Measurements from ENCODE around the gene CCDC30. TPM values are rescaled to one million over a fixed set of nuclear protein-coding genes. Genes with fewer than 3 reads are reported as not detected.
"Not testable (repeated sequence)": the region's sequence is repeated elsewhere in the genome, so short reads cannot be mapped to it uniquely, and the experiment has no call there.

CCDC30 gene
- total and polyA plus RNA-seq, 9 donors, result 3.8 to 11.7 (median 6.7) TPM

DNA sequence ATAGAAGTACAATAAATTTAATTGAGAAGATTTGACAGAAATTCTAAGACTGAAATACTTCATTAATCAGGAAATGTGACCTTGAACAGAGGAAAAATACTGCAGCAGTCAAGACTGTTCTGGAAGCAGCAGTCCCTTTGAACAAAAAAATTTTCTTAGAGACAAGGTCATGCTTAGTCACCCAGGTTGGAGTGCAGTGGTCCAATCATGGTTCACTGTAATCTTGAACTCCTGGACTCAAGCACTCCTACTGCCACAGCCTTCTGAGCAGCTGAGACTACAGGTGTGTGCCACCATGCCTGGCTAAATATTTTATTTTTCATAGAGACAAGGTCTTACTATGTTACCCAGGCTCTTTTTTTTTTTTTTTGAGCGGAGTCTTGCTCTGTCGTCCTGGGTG lies 1.9 kb upstream of the CCDC30 start:
- H3K27me3 ChIP-seq, result no peaks in the 10 kb centered on the region
- DNase-seq, result no peak
- H3K36me3 ChIP-seq, result no peaks in the 10 kb centered on the region
- H3K4me1 ChIP-seq (ENCODE audit: insufficient read depth), result peaks cover 11% of the 10 kb centered on the region
- H3K9me3 ChIP-seq, result no peaks in the 10 kb centered on the region
- 73 to 78% (median 74%) methylated on average over 2 of the region's 2 CpGs for WGBS, 3 donors
- intact Hi-C loops (cut with DNase I), result no loop called here
- no peak overlapping the region for H3K27ac ChIP-seq
- H3K4me3 ChIP-seq, result no peak overlapping the region
- TF ChIP-seq POLR2A (IDR thresholded peaks at IDR 0.05) (no peak), EP300 (IDR thresholded peaks at IDR 0.05) (no peak)
- TF ChIP-seq, protein P1, sequence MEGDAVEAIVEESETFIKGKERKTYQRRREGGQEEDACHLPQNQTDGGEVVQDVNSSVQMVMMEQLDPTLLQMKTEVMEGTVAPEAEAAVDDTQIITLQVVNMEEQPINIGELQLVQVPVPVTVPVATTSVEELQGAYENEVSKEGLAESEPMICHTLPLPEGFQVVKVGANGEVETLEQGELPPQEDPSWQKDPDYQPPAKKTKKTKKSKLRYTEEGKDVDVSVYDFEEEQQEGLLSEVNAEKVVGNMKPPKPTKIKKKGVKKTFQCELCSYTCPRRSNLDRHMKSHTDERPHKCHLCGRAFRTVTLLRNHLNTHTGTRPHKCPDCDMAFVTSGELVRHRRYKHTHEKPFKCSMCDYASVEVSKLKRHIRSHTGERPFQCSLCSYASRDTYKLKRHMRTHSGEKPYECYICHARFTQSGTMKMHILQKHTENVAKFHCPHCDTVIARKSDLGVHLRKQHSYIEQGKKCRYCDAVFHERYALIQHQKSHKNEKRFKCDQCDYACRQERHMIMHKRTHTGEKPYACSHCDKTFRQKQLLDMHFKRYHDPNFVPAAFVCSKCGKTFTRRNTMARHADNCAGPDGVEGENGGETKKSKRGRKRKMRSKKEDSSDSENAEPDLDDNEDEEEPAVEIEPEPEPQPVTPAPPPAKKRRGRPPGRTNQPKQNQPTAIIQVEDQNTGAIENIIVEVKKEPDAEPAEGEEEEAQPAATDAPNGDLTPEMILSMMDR (IDR thresholded peaks at IDR 0.05), result no peak

DNA sequence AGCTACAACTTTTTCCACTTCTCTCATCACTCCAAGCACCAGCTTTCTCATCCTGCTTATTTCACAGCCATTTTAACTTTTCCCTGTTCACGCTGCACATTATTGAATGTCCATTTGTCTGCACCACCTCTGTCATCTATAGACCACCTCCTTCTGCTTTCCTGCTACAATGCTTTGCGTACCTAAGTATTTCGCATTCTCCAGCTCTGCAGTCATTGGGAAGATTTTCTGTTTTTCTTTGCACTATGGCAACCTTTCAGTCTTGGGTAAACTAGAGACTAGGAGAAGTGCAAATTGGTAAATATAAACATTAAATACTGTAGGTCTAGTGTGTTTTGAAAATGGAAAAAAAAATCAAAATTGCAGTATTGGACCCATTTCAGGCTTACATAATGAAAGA lies 835 bp downstream of the CCDC30 start:
- Histone ChIP-seq H3K36me3 (no peaks in the 10 kb centered on the region), H3K27ac (no peak overlapping the region), H3K4me3 (peak overlapping the region; percentile 56), H3K4me1 (ENCODE audit: insufficient read depth) (peaks cover 5% of the 10 kb centered on the region), H3K9me3 (no peaks in the 10 kb centered on the region), H3K27me3 (no peaks in the 10 kb centered on the region)
- whole genome bisulfite sequencing, 3 donors, result 68 to 80% (median 69%) methylated on average over 3 of the region's 3 CpGs
- intact Hi-C loops (cut with DNase I), result no loop called here
- TF ChIP-seq POLR2A (IDR thresholded peaks at IDR 0.05), result no peak
- TF ChIP-seq, protein P1 (IDR thresholded peaks at IDR 0.05), result no peak
- TF ChIP-seq EP300 (IDR thresholded peaks at IDR 0.05), result no peak
- DNase-seq, result no peak

DNA sequence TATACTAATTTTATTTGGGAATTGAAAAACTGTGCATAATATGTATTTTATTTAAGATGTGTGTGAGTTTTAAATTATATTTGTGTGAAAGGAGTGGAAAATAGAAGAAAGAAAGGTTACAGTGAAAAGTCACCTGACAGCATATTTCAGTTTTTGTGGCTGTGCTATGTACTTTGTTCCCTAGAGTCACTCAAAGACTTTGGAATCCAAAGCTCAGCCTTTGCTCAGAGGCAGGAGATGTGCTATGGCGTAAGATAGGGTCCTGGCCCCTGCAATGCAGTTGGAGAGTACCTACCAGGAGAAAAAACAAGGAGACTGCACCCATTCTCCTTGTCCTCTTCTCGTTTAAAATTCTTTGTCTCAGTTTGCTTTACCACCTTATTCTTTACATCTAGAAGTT lies 2.9 kb downstream of the CCDC30 start:
- no peak for DNase-seq
- TF ChIP-seq EP300 (IDR thresholded peaks at IDR 0.05) (no peak), POLR2A (IDR thresholded peaks at IDR 0.05) (no peak)
- no peak overlapping the region for H3K4me3 ChIP-seq
- intact Hi-C loops (cut with DNase I), result no loop called here
- peaks cover 5% of the 10 kb centered on the region for H3K4me1 ChIP-seq (ENCODE audit: insufficient read depth)
- H3K9me3 ChIP-seq, result no peaks in the 10 kb centered on the region
- H3K27ac ChIP-seq, result no peak overlapping the region
- H3K27me3 ChIP-seq, result no peaks in the 10 kb centered on the region
- H3K36me3 ChIP-seq, result no peaks in the 10 kb centered on the region
- 87 to 88% (median 87%) methylated on average over 2 of the region's 2 CpGs for WGBS, 3 donors

DNA sequence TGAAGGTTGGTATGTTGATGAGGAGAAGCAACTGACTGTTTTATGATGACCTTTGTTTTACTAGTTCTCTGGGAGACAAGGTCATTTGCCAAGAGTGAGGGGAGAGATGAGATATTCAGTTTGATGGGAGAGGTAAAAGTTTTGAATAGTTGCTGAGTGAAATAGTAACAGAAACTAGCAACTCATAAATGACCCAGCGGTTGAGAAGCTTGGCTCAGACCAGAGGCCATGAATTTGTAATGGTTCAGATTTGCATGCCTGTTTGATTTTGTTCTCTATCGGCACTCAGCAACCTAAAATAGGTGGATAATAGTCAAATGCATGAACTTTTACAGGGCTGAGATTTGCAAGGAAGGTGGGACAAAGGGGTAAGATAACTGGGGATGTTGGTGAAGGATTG lies 6.6 kb downstream of the CCDC30 start:
- H3K4me3 ChIP-seq, result no peak overlapping the region
- 94 to 99% (median 97%) methylated on average over 2 of the region's 2 CpGs for WGBS, 3 donors
- H3K4me1 ChIP-seq (ENCODE audit: insufficient read depth), result no peaks in the 10 kb centered on the region
- intact Hi-C loops (cut with DNase I), result no loop called here
- TF ChIP-seq, protein P1 (IDR thresholded peaks at IDR 0.05), result no peak
- no peak for TF ChIP-seq EP300 (IDR thresholded peaks at IDR 0.05)
- H3K27me3 ChIP-seq, result no peaks in the 10 kb centered on the region
- no peak for DNase-seq
- H3K9me3 ChIP-seq, result no peaks in the 10 kb centered on the region
- H3K36me3 ChIP-seq, result no peaks in the 10 kb centered on the region
- H3K27ac ChIP-seq, result no peak overlapping the region

DNA sequence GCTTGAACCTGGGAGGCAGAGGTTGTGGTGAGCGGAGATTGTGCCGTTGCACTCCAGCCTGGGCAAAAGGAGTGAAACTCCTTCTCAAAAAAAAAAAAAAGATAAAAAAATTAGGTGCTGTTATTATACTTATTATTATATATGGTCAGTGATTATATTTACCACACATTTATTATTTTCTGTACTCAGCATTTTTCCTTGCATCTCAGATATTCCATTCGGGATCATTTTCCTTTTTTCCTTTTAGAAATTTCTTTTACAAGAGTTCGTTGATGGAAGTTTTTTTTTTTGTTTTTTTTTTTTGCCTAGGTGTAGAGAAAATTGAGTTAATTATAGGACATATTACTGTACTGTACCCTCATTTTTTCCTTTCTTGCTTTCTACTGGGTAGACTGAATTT lies 13.5 kb downstream of the CCDC30 start:
- DNase-seq, result no peak
- 90 to 94% (median 91%) methylated on average over 4 of the region's 4 CpGs for WGBS, 3 donors
- intact Hi-C loops (cut with DNase I), result no loop called here

DNA sequence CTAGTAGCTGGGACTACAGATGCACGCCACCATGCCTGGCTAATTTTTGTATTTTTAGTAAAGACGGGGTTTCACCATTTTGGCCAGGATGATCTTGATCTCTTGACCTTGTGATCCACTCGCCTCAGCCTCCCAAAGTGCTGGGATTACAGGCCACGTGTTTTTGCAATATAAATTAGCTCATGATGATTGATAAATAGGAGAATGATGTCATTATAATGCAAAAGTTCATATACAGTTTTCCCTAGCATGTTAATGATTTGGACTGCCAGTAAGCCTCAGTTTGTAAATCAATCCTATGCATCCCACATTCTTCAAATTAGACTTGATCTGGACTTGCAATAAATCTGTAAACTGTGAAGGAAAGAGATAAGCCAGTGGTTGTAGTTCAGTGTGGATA lies 14.3 kb downstream of the CCDC30 start:
- DNase-seq; H3K4me1 ChIP-seq (ENCODE audit: insufficient read depth); H3K27ac ChIP-seq; intact Hi-C loops (cut with DNase I); H3K4me3 ChIP-seq; H3K9me3 ChIP-seq; H3K36me3 ChIP-seq; H3K27me3 ChIP-seq: not testable (repeated sequence)
- WGBS, 3 donors, result 69 to 74% (median 71%) methylated on average over 4 of the region's 4 CpGs

More for the DNA sequence above, 13.5 kb downstream of the CCDC30 start:
- H3K36me3 ChIP-seq, result no peaks in the 10 kb centered on the region
- TF ChIP-seq POLR2A (IDR thresholded peaks at IDR 0.05) (no peak), EP300 (IDR thresholded peaks at IDR 0.05) (no peak)
- TF ChIP-seq, protein P1 (IDR thresholded peaks at IDR 0.05), result no peak
- H3K27ac ChIP-seq, result no peak overlapping the region
- no peaks in the 10 kb centered on the region for H3K9me3 ChIP-seq
- H3K4me1 ChIP-seq (ENCODE audit: insufficient read depth), result no peaks in the 10 kb centered on the region
- H3K4me3 ChIP-seq, result no peak overlapping the region
- H3K27me3 ChIP-seq, result no peaks in the 10 kb centered on the region
